GM12873 (cell line): ENCODE data around the gene PPP1R27.

Experiments
- TF ChIP-seq, protein P1 (sequence below): IDR thresholded peaks from 2 replicates; pipeline ENCODE4 v1.5.1; 2012; ENCODE audit warnings: low read depth, mild to moderate bottlenecking, moderate library complexity, low read length, control low read depth; ENCODE audit not compliant: insufficient read depth; ENCODE audit errors: missing control alignments

The PPP1R27 gene, protein sequence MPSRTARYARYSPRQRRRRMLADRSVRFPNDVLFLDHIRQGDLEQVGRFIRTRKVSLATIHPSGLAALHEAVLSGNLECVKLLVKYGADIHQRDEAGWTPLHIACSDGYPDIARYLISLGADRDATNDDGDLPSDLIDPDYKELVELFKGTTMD

DNA sequence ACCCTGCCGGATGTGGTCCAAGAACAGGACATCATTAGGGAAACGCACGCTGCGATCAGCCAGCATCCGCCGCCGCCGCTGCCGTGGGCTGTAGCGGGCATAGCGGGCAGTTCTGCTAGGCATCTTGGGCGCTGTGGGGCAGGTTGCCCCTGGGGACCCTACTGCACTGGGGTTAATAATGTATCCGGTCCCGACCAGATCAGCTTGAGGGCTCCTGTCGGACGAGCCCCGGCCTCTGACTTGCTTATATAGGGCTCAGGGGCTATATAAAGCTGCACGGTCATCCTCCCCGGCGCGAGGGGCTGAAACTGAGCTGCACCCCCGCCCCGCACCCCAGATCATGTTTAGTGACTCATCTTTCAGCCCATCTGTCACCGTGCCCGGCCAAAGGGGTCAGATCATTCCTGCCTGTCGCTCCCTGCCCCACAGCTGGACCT is at the start of gene PPP1R27:
Gene PPP1R27, minus strand, starts transcription at position 220 of the 437 bp plus-strand sequence. Its CDS starts 97 bp downstream, at position 123.
- TF ChIP-seq, protein P1, sequence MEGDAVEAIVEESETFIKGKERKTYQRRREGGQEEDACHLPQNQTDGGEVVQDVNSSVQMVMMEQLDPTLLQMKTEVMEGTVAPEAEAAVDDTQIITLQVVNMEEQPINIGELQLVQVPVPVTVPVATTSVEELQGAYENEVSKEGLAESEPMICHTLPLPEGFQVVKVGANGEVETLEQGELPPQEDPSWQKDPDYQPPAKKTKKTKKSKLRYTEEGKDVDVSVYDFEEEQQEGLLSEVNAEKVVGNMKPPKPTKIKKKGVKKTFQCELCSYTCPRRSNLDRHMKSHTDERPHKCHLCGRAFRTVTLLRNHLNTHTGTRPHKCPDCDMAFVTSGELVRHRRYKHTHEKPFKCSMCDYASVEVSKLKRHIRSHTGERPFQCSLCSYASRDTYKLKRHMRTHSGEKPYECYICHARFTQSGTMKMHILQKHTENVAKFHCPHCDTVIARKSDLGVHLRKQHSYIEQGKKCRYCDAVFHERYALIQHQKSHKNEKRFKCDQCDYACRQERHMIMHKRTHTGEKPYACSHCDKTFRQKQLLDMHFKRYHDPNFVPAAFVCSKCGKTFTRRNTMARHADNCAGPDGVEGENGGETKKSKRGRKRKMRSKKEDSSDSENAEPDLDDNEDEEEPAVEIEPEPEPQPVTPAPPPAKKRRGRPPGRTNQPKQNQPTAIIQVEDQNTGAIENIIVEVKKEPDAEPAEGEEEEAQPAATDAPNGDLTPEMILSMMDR: no peak

DNA sequence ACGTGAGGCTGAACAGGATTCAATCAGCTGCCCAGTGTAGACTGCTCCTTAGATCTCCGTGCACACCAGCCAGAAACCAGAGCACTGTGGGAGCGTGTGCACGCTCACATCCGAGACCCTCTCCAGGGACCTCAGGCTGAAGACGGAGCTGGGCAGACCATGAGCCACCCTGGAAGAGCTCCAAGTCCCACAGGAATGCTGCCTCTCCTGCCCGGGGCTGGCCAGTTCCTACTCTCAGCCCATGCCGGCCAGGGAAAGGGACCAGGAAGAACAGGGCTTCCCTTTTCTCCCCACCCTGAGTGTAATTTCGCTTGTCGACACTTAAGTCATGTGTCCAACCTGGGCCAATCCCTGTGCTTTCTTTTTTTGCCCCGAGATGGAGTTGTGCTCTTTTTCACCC is 49.7 kb upstream of the PPP1R27 start:
- TF ChIP-seq, protein P1: no peak

DNA sequence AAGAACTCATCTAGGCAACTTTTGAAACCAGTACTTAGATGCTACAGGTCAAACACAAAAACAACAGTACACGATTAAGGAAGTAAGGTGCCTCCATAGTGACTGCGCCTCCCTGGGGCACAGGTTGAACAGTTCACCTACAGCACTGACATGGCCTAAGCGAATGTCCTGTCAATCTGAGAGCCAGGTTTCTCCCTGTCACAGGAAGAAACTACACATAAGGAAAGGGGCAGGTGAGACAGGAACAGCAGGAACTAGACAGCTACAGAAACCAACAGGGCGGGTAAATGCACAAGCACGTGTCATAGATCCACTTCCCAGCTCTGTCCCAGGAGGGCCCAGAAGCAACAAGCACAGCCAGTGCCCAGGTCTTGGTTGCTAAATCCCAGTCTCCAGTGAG is 44.3 kb upstream of the PPP1R27 start:
- TF ChIP-seq, protein P1: no peak

DNA sequence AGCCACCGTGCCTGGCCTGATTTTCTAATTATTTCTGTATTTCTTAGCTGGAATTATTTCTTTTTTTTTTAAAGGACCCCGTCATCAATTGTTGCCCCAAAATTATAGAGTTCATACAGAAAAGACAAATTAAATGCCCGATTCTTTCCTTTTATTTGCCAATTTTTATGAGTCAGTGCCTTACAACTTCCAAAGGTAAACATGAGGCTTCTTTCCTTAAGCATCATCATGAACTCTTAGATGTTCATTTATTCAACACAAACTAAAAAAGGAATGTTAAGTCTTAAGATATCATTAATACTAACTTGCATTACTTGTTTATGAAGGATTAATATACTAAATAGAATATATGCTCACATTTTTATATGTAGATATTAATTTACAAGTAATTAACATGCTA is 43.4 kb upstream of the PPP1R27 start:
- TF ChIP-seq, protein P1: no peak

DNA sequence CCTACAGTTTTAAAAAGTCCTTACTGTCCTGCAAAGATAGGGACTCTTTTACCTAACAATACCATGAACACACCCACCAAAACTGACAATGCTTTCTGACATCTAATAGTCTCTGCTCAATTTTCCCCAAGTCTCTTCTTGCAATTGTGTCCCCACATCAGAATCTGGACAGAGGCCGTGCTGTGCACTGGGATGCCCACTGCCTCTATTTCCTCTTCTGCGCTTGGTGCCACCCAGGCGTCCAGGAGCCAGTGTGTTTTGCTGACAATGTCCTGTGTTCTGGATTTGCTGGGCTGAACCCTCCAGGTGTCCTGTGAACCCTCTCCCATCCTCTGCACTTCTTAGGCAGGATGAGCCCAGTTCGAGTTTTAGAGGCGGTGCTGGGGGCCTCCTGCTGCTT is 42.7 kb upstream of the PPP1R27 start:
- TF ChIP-seq, protein P1: no peak

DNA sequence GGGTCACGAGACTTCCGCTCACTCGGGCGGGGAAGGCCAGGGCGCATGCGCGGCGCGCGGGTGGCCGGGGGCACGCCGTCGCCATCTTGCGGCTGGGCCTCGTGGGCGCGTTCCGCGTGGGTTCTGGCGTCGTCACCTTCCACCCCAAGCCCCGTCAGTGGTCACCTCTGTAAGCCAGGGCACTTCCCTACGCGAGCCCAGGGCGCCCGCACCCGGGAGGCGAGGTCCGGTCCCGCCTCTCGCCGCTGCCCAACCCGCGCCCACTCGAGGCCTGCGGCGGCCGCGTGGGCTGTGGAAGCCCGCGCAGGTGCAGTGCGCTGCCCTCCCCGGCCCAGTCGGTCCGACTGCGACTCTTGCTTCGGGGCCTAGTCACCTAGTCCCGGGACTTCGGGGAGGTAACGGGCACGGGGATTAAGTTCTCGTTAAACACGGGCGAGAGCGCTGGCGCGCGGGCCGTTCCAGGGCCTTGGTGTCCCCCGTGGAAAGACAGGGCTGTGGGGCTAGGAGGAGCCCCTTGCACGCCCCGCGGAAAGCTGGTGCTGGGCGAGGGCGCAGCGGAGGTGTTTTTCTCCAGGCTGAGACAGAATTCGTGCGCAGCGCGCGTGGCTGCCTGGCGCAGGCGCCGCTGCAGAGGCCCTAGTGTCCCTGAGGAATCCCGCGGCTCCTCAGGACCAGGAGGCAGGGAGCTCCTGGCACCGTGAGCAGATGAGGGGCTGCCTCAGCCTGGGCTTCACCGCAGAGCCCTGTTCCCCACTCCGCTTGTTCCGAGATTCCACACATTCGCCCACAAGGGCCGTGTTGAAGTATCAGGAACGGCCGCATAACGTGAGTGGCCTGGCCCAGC is 36.8 kb upstream of the PPP1R27 start:
- TF ChIP-seq, protein P1: peak; percentile 31

DNA sequence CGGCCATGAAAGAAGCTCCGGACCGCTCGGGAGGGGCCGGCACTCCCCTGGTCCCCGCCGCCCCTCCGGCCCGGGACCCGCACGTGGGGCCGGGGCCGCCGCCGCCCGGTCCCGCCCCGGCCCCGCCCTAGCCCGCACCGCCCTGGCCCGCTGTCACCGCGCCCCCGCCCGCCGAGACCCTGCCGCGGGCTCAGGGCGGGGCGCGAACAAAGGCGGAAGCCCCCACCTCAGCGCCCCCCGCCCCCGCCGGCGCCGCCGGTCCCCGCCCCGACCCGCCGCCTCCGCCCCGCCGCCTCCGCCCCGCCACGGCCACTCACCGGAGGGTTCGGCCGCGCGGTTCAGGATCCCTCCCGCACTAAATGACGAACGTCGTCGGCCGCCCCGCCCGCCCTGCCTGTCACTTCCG is 36.1 kb upstream of the PPP1R27 start, which contains the start of gene ARHGDIA:
Gene ARHGDIA, minus strand, starts transcription at position 357 of the 406 bp plus-strand sequence. CDS start 1,407 bp downstream, outside the sequence.
- TF ChIP-seq, protein P1: no peak
